Measurements from ENCODE around the gene WSCD2.

Gene WSCD2

GRCh38 chr12:108237272-108237671 is 108.2 kb downstream of the WSCD2 start:
- no peak for ATAC-seq

DNA sequence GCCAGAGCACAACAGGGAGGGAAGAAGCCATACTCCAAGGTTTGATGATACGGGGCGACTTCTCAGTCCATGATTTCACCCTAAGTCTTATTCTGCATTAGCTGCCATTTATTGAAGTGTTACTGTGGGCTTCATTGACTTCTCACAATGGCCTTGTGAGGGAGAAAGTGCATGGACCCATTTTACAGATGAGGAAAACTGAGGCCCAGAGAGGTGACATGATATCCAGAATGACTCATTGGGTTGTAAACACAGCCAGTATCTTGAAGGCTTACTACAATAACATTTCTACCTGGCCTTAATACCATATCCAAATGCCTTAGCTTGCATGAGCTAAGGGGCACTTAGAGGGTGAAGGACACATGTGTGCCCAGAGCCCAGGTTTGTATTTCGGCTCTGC is 109.4 kb downstream of the WSCD2 start:
- no peak for ATAC-seq

- ATAC-seq, result no peak
Measured at GRCh38 chr12:108239378-108239777, 110.3 kb downstream of the WSCD2 start.

DNA sequence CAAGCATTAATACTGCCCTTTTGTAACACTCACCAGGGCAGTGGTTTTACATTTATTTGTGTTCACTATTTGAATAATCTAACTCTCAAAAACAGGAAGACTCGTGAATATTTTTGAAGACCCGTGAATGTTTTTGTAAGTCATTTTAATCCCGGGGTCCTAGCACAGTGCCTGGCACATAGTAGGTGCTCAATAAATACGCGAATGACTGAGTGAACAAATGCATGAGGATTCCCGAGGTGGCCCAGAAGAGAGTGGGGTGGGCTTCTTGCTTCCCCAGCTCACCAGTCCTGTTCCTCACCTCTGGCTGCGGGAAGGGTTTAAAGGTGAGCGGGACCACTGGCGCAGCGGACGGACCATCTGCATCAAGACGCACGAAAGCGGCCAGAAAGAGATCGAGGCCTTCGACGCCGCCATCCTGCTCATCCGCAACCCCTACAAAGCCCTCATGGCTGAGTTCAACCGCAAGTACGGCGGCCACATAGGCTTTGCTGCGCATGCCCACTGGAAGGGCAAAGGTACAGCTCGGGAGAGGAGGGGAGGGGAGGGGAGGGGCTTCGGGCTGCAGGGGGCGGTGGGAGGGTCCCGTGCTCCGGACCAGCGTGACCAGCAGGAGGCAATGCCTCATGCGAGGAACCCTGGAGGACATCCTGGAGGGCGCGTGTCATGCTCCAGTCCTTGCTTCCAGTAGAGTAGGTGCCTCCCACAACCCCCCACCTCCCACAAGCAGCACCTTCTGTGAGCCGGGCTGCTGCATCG is 111.1 kb downstream of the WSCD2 start:
- no peak for ATAC-seq

GRCh38 chr12:108240928-108241327 is 111.8 kb downstream of the WSCD2 start:
- ATAC-seq, result no peak

DNA sequence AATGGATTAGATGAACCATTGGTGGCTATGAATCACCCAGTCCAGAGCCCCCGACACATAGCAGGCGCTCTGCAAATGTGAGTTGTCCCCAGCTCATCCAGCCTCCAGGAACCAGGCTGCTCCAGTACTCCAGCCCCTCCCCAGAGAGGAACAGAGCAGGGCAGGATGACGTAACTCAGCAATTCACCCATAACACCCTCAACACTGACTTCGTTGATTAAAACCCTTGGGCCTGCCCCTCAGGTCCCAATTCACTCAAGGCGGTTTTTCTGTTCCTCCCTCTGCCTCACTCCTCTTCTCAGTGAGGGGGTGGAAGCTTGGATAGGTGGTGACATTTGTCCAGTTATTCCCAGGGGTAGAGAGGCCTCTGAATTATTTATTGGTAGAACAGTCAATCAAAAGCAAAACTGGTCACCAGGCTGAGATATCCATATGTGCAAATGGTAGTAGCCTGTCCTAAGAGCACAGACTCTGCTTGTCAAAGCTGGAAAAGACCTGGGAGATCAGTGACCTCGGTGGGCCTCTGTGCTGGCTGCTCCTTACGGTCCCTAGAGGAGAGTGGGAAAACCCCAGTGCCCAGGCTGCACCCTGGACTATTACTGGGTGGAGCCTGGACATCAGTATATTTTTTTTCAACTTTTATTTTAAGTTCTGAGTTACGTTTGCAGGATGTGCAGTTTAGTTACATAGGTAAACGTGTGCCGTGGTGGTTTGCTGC is 113.1 kb downstream of the WSCD2 start:
- ATAC-seq, result no peak

DNA sequence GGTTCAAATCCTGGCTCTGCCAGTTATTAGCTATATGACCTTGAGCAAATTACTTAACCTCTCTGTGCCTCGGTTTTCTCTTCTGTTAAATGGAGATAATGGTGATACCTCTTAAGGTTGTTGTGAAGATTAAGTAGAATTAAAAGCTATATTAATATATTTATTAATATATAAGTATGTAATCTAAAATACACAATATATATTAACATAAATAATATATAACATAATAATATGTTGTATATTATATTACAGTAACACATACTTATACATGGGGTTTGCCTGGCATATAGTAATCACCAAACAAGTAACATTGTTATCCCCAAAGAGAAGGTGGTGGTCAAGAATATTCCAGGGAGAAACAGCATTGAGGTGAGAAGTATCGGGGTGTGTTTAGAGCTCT is 118.0 kb downstream of the WSCD2 start:
- ATAC-seq, result no peak

DNA sequence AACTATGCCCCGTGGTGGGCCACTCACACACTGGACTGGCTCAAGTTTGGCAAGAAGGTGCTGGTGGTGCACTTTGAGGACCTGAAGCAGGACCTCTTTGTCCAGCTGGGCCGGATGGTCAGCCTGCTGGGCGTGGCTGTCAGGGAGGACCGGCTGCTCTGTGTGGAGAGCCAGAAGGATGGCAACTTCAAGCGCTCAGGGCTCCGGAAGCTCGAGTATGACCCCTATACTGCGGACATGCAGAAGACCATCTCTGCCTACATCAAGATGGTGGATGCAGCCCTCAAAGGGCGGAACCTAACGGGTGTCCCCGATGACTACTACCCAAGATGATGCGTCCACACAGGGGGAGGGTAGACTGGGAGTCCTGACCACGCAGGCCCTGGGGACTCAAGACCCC is 118.9 kb downstream of the WSCD2 start:
- ATAC-seq, result no peak

DNA sequence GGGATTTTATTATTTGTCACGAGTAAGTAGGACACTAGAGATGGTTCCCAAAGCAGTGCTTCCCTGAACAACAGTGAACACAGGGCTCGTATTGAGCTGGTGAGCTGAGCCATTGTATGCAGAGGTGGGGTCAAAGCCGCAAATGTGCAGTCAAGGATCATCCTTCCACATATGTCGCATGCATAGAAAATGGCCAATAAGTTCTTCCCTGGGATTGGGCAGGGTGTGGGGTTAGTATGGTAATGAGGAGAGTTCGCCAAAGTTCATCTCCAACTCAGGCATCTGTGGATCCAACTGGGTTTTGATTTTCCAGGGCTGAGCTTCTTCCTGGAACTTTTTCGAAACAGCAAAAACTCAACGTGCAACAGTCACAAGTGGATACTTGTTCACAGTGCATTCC is 123.4 kb downstream of the WSCD2 start:
- ATAC-seq, result no peak

- no peak for ATAC-seq
Measured at GRCh38 chr12:108253540-108253939, 124.5 kb downstream of the WSCD2 start.

DNA sequence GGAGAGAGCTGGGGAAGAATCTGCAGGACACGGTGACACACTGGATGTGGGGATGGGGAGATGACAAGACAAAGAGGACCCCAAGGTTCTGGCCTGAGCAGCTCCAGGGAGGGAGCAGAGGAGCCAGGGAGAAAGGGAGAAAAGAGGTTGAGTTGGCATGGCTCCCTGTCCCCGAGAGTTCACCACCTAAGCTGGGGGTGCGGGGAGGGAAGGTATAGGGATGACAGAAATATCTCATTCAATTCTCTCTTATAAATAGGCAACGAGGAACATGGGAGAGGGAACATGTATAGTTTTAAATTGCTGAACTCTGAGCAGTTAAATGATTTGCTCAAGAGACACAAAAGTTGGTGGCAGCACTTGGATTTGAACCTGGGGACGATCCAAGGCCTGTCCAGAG is 124.9 kb downstream of the WSCD2 start:
- ATAC-seq, result no peak

DNA sequence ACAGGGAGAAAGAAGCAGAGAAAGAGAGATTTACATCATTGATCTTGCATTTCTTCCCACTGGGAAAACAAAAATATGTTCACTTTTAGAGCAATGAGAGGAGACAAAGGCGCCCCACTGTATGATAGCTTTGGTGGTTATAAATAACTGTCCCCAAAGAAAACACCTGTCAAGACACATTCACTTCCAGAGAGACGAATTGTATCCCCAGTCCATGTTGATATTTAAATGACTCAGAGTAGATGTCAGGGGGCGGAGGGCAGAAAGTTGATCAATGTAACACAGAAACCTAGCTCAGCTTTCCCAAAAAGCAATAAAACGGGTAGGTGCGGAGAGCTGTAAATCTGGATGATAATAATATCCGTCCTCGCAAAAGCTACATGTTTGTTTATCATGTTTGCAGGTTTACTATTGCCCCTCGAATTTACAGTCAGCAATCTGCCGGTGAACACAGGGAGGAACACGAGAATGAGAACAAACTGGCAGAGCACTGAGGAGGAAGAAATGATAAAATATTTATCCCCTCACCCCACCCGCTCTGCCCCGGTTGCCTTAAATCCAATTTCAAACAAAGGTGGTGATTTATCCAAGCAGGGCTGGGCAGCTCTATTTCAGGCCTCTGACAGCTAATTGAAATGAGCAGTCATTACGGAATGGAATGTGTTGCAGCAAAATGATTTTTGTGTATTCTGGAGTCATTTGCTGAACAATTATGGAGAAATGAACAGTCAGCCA is 125.6 kb downstream of the WSCD2 start:
- no peak for ATAC-seq

- ATAC-seq, result no peak
Measured at GRCh38 chr12:108255252-108255602, 126.1 kb downstream of the WSCD2 start.

DNA sequence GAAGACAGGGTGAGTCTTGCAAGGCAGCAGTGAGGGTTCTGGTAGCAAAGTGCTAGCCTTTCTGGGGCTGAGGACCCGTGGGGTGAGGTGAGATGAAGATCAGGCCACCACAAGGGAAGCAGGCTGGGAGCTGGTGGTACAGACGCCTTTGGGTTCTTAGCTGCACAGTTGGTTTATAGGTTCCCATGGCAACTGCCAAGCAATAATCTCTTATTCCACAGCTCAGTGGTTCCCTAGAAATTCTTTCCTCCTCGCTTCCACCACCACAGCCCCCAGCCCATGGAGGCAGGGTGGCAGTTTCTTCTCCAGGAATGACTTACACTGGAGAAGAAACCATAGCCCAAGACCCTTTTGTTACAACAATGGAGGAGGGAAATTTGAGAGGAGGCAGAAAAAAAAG is 127.9 kb downstream of the WSCD2 start:
- ATAC-seq, result no peak

DNA sequence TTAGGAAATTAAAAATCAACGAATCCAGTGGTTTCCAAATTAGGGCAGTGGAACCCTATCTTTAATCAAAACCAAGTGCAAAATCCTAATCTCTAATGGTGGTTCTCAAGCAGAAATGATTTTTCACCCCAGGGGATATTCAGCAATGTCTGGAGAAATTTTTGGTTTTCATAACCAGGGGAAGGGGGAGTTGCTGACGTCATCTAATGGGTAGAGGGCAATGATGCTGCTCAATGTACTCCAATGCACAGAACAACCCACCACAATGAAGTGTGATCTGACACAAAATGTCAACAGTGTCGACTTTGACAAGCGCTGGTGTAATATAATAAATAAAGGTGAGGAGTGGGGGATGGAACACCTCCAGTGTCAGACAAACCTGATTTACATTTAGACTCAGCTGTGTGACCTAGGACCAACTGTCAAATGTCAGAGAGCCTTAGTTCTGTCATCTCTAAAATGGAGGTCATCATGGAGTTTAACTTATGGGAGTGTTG is 128.6 kb downstream of the WSCD2 start:
- no peak for ATAC-seq

DNA sequence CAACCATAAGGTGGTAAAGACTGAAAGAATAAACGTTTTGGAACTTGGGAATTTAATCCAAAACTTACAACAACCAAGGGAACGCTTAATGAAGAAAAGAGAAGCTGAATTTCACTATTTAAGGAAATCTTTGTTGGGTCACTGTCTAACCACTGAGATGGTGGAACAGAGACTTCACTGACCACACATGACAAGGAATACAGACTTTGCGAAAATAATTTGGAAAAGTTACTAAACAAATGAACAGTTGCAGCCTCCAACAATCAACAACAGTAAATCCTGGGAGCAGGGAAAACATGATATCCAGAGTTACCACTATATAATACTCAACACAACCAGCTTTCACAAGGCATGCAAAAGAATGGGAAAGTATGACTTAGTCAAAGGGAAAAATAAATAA is 131.0 kb downstream of the WSCD2 start:
- ATAC-seq, result no peak

DNA sequence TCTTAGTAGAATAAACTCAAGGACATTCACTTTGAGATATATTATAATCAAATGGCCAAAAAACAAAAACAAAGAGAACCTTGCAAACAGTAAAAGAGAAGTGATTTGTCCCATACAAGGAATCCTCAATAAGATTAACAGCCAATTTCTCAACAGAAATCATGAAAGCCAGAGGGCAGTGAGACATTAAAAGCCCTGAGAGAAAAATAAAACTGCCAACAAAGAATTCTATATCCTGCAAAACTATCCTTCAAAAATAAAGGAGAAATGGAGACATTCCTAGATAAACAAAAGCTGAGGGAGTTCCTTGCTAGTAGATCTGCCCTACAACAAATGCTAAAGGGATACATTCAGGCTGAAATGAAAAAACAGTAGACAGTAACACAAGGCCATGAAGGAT is 131.9 kb downstream of the WSCD2 start:
- no peak for ATAC-seq

DNA sequence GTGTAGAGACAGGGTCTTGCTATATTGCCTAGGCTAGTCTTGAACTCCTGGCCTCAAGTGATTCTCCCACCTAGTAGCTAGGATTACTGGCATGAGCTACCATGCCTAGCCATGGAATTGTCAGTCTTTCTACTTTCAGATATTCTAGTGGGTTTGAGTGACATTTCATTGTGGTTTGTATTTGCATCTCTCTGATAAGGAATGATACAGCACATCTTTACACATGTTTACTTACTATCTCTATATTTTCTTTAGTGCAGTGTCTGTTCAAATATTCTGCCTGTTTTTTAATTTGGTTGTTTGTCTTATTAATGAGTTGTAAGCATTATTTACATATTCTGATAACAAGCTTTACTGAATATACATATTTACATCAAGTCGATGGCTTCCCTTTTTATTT is 136.4 kb downstream of the WSCD2 start:
- ATAC-seq, result no peak

GRCh38 chr12:108266131-108266530 is 137.0 kb downstream of the WSCD2 start:
- no peak for ATAC-seq

DNA sequence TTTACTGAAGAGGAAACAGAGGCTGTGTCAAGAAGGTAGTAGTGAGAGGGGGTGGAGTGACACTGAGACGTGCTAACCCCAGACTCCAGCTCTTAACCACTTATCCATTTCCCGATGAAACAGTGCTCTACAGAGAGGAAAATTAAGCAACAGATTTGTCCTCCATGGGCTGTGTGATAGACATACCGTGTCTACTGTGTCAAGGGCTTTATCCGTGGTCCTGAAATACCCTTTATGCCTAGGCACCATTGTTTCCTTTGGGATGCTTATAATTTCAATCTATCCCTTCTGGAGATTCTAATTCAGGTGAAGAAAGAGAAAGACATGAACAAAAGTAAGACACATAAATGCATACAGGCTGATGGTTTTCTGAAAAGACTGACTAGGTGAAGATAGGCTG is 138.4 kb downstream of the WSCD2 start:
- no peak for ATAC-seq

- ATAC-seq, result no peak
Measured at GRCh38 chr12:108268397-108268796, 139.3 kb downstream of the WSCD2 start.

DNA sequence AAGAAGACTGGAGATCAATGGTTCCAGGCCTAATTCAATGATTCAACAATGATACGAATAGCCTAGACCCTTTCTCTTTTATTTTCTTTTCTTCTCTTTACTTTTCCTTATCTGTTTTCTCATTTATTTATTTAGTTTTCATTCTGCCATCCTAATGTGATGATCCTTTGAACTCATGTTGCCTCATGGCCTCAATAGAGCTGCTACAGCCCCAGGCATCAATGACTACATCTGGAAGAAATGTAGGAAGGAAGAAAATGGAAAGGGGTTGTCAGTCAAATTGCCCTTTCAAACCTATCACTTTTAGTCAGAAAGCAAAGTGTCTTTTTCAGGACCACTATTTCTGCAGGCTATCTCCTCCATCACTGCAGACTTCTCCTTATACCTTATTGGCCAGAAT is 140.1 kb downstream of the WSCD2 start:
- no peak for ATAC-seq

- no peak for ATAC-seq
Measured at GRCh38 chr12:108270035-108270848, 141.2 kb downstream of the WSCD2 start.
